ENCODE measurements around the gene FAM228B. TPM values are rescaled to one million over a fixed set of nuclear protein-coding genes. Genes with fewer than 3 reads are reported as not detected.

The FAM228B gene
- 27.1 and 31.2 TPM in 2 replicates for total RNA-seq (ENCODE audit: low replicate concordance)

DNA sequence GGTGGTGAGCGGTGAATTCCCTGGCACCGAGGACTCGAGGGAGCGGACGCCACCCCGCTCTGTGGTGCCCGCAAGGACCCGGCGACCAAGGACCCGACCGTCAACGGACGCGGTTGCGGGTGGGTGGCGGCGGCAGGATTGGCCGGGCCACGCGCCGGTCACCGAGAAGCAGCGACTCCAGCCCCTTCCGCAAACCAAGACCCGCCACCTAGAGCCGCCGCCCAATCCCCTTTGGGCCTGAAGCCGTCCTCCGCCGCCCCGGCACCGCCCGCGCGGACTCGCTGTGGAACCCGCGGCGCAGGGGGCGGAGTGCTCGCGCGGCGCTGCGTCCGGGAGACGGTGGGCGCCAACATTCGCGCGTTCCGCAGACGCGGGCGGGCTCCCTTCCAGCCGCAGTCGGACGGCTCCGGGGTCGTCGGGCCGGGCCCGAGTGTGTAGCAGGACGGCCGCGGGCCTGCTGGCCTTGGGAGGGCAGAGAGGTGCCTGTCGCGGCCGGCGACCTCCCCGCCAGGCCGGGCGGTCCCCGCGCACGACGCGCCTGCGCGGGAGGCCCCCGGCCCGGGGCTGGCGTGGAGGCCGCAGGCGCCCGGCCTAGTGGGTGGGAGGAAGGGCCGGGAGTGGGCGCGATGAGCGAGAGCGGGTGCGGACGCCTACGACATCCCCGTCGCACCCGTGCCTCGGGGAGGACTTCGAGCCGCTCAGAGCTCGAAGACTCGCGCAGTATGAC, at the start of gene FAM228B, which contains the start of gene PFN4:
Gene FAM228B, plus strand, starts transcription at position 275 of the 727 bp plus-strand sequence. CDS start 893 bp downstream, outside the sequence.
Gene PFN4, minus strand, starts transcription at position 140 of the 727 bp plus-strand sequence. CDS start 799 bp downstream, outside the sequence.
- Histone ChIP-seq H3F3A (ENCODE audit: low read depth) (peaks cover 18% of the 10 kb centered on the region), H3K79me2 (ENCODE audit: low read depth) (peaks cover 4% of the 10 kb centered on the region), H2AFZ (replicated peaks) (peak within 1 kb of the TSS; percentile 80), H3K36me3 (no peaks in the 10 kb centered on the region), H3K4me1 (peaks cover 25% of the 10 kb centered on the region), H3K9ac (peak within 1 kb of the TSS; percentile 50), H3K27me3 (no peaks in the 10 kb centered on the region), H4K20me1 (ENCODE audit: low read depth) (no peaks in the 10 kb centered on the region), H3K4me2 (peak within 1 kb of the TSS; percentile 83), H3K9me3 (ENCODE audit: low read depth) (no peaks in the 10 kb centered on the region), H3K4me3 (peak within 1 kb of the TSS; percentile 65), H3K27ac (no peak within 1 kb of the TSS)
- DNase-seq (ENCODE audit: low spot score), result peak; percentile 86
- TF ChIP-seq EZH2phosphoT487 (IDR thresholded peaks at IDR 0.05) (no peak), CTCF (IDR thresholded peaks at IDR 0.05) (no peak), EZH2 (IDR thresholded peaks at IDR 0.05) (peak; percentile 39)
- Mint-ChIP-seq H3K9me3 (peaks cover 3% of the 10 kb centered on the region), H3K27me3 (ENCODE audit: insufficient read depth, low read depth) (peaks cover 5% of the 10 kb centered on the region), H3K36me3 (no peaks in the 10 kb centered on the region), H3K27ac (peak within 1 kb of the TSS; percentile 46), H3K4me1 (peaks cover 21% of the 10 kb centered on the region), H3K4me3 (peak within 1 kb of the TSS; percentile 88)

GRCh38 chr2:24073816-24074215, 49.5 kb upstream of the FAM228B start:
- no peak overlapping the region for H3K4me2 ChIP-seq
- no peak for TF ChIP-seq EZH2phosphoT487 (IDR thresholded peaks at IDR 0.05)
- no peak for TF ChIP-seq CTCF (IDR thresholded peaks at IDR 0.05)
- no peak for TF ChIP-seq EZH2 (IDR thresholded peaks at IDR 0.05)
- H4K20me1 ChIP-seq (ENCODE audit: low read depth), result peaks cover 28% of the 10 kb centered on the region
- H3K79me2 ChIP-seq (ENCODE audit: low read depth), result peaks cover 51% of the 10 kb centered on the region
- DNase-seq (ENCODE audit: low spot score), result no peak
- H3K4me1 ChIP-seq, result no peaks in the 10 kb centered on the region
- no peaks in the 10 kb centered on the region for H3K27me3 ChIP-seq
- peaks cover 2% of the 10 kb centered on the region for H3K27me3 Mint-ChIP-seq (ENCODE audit: insufficient read depth, low read depth)
- peak overlapping the region; percentile 3 for H3K4me3 Mint-ChIP-seq
- peaks cover 11% of the 10 kb centered on the region for H3K36me3 ChIP-seq
- no peak overlapping the region for H3K27ac ChIP-seq
- H3K9ac ChIP-seq, result no peak overlapping the region
- no peak overlapping the region for H3K4me3 ChIP-seq
- no peak overlapping the region for H3K27ac Mint-ChIP-seq
- no peaks in the 10 kb centered on the region for H3K9me3 ChIP-seq (ENCODE audit: low read depth)
- H3K9me3 Mint-ChIP-seq, result no peaks in the 10 kb centered on the region
- peaks cover 22% of the 10 kb centered on the region for H3K4me1 Mint-ChIP-seq
- peaks cover 36% of the 10 kb centered on the region for H3F3A ChIP-seq (ENCODE audit: low read depth)
- peaks cover 13% of the 10 kb centered on the region for H3K36me3 Mint-ChIP-seq
- no peak overlapping the region for H2AFZ ChIP-seq (replicated peaks)

DNA sequence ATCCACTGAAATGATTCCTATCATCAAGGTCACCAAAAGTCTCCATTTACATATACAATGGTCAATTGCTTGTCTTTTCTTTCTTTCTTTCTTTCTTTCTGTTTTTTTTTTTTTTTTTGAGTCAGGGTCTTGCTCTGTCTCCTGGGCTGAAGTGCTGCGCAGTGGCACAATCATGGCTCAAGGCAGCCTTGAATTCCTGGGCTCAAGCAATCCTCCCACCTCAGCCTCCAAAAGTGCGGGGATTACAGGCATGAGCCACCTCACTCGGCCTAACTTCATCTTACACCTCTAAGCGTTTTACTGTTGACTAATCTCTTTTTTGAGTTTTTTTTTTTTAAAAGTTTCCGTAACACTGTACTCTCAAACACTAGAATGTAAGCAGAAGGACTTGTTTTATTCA, 48.0 kb upstream of the FAM228B start:
- Histone ChIP-seq H4K20me1 (ENCODE audit: low read depth) (peaks cover 25% of the 10 kb centered on the region), H3K4me1 (no peaks in the 10 kb centered on the region), H3F3A (ENCODE audit: low read depth) (peaks cover 36% of the 10 kb centered on the region), H3K9me3 (ENCODE audit: low read depth) (no peaks in the 10 kb centered on the region), H3K27ac (no peak overlapping the region), H3K4me3 (peak overlapping the region; percentile 79), H3K79me2 (ENCODE audit: low read depth) (peaks cover 48% of the 10 kb centered on the region), H3K27me3 (no peaks in the 10 kb centered on the region), H3K9ac (peak overlapping the region; percentile 81), H3K36me3 (peaks cover 11% of the 10 kb centered on the region), H2AFZ (replicated peaks) (no peak overlapping the region), H3K4me2 (peak overlapping the region; percentile 86)
- TF ChIP-seq EZH2 (IDR thresholded peaks at IDR 0.05), result no peak
- TF ChIP-seq EZH2phosphoT487 (IDR thresholded peaks at IDR 0.05), result no peak
- no peaks in the 10 kb centered on the region for H3K9me3 Mint-ChIP-seq
- H3K27me3 Mint-ChIP-seq (ENCODE audit: insufficient read depth, low read depth), result peaks cover 4% of the 10 kb centered on the region
- peaks cover 11% of the 10 kb centered on the region for H3K36me3 Mint-ChIP-seq
- peak overlapping the region; percentile 96 for H3K4me3 Mint-ChIP-seq
- peaks cover 22% of the 10 kb centered on the region for H3K4me1 Mint-ChIP-seq
- H3K27ac Mint-ChIP-seq, result no peak overlapping the region
- no peak for DNase-seq (ENCODE audit: low spot score)

Data from neural progenitor cell (in vitro differentiated cells).